AG10803 (cell line): ENCODE results near the gene ETV6.

Source experiments
- DNase-seq: peaks from one replicate; pipeline ENCODE4 v3.0.0; 2010; ENCODE audit warnings: low read depth
- H3K4me3 ChIP-seq: 2 replicates; pipeline ENCODE4 v1.5.1; 2011; ENCODE audit warnings: mild to moderate bottlenecking, low read length, control low read depth
- TF ChIP-seq, protein P1 (sequence below): conservative IDR thresholded peaks from 2 replicates; pipeline ENCODE4 v1.5.1; 2011; ENCODE audit warnings: mild to moderate bottlenecking, low read length, control low read depth, inconsistent platforms

The ETV6 gene

GRCh38 chr12:11884706-11885105 is 235.2 kb downstream of the ETV6 start:
- no peak overlapping the region for H3K4me3 ChIP-seq
- TF ChIP-seq, protein P1, sequence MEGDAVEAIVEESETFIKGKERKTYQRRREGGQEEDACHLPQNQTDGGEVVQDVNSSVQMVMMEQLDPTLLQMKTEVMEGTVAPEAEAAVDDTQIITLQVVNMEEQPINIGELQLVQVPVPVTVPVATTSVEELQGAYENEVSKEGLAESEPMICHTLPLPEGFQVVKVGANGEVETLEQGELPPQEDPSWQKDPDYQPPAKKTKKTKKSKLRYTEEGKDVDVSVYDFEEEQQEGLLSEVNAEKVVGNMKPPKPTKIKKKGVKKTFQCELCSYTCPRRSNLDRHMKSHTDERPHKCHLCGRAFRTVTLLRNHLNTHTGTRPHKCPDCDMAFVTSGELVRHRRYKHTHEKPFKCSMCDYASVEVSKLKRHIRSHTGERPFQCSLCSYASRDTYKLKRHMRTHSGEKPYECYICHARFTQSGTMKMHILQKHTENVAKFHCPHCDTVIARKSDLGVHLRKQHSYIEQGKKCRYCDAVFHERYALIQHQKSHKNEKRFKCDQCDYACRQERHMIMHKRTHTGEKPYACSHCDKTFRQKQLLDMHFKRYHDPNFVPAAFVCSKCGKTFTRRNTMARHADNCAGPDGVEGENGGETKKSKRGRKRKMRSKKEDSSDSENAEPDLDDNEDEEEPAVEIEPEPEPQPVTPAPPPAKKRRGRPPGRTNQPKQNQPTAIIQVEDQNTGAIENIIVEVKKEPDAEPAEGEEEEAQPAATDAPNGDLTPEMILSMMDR, result no peak
- DNase-seq, result no peak

- peak; percentile 31 for DNase-seq
- H3K4me3 ChIP-seq, result no peak overlapping the region
- TF ChIP-seq, protein P1, result no peak
These were observed 236.0 kb downstream of the ETV6 start for GRCh38 chr12:11885261-11886038.

DNA sequence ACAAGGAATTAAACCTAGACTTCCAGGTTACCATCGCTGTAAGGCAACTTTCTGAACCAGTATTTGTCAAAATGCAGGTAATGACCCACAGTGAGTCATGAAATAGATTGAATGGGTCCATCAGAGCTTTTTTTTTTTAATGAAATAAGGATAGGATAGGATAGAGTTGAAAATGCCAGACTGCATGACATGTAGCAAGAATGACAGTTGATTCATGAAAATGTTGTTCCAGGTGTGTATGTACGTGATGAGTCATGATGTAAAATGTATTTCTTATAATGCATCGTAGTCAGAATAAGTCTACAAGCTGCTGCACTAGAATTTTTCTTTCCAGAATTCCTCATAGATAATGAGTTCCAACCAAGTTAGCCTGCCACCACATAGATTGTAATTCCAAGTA is 236.9 kb downstream of the ETV6 start:
- H3K4me3 ChIP-seq, result no peak overlapping the region
- DNase-seq, result no peak
- TF ChIP-seq, protein P1, result no peak

- TF ChIP-seq, protein P1, result no peak
- no peak for DNase-seq
- H3K4me3 ChIP-seq, result no peak overlapping the region
These were observed 238.6 kb downstream of the ETV6 start for GRCh38 chr12:11888029-11888428.

DNA sequence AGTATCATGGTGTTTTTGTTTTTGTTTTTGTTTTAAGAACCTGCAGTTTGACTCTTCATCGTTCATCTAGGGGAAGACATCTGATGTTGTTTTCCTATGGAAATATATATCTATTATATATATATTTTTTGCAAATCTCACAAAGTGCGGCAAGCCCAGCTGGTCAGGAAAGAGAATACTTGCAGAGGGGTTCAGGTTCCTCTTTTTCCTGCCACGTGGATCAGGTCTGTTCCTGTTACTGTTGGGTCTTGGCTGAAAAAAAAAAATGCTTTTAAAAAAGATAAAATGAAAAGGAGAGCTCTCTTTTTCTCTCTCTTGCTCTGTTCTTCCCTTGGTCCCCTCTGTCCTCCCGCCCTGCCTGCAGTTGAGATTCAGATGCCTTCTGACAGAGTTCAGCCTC is 241.9 kb downstream of the ETV6 start:
- no peak for DNase-seq
- H3K4me3 ChIP-seq, result no peak overlapping the region
- TF ChIP-seq, protein P1, result no peak

GRCh38 chr12:11891754-11892386 is 242.4 kb downstream of the ETV6 start:
- TF ChIP-seq, protein P1, result peak; percentile 26; the same call in 1 of the 2 replicates
- DNase-seq, result no peak
- H3K4me3 ChIP-seq, result no peak overlapping the region

- TF ChIP-seq, protein P1, result no peak
- DNase-seq, result no peak
- H3K4me3 ChIP-seq, result no peak overlapping the region
These were observed 244.5 kb downstream of the ETV6 start for GRCh38 chr12:11893998-11894397.
